ENCODE data around the gene YTHDF1. TPM values are rescaled to one million over a fixed set of nuclear protein-coding genes. Genes with fewer than 3 reads are reported as not detected.

The YTHDF1 gene
- total RNA-seq, 1 experiment from 2014 or later, result 85.4 TPM

DNA sequence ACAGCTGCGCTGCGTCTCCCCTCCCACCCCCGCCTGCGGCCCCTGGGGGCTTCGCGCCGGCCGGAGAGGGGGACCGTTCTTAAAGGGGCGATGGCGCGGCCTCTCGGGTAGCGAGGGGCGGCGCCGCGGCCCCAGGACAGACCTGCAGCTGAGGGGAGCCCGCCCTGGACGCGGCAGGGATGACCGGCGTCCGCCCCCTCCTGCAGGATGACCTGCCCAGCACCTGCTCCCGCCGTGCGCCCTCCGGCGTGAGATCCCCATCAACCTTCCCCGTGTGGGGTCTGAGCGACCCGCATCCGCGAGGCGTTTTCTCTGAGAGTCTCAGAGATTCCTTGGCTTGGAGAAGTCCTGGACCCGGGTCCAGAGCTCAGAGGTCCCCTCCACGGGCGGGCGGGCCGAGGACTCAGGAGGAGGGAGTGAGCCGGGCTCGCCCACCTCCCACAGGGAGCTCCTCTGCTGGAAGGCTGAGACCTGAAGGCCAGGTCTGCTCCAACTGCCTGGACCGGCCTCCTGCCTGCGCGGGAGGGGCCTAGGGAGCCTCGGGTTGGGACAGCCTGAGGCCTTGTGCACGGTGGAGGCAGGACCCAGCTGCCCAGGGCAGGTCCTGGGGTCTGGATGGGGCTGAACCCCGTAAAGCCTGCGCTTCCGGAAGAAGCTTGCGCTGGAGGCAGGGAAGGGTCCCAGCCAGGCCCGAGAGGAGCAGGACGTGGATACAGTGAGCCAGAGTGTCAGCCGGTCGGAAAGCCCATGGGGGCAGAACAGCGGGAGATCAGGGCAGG is 38.9 kb upstream of the YTHDF1 start:
- H4K91ac ChIP-seq (ENCODE audit: insufficient read length, low read depth, low read length), result no peak overlapping the region
- no peaks in the 10 kb centered on the region for H3K4me1 ChIP-seq (ENCODE audit: insufficient read depth, low read length)
- H2BK5ac ChIP-seq (ENCODE audit: insufficient read length, low read length), result no peak overlapping the region
- Mint-ChIP-seq H3K27me3 (ENCODE audit: low read depth) (peaks cover 61% of the 10 kb centered on the region), H3K27ac (no peak overlapping the region), H3K4me1 (peaks cover 27 to 31% of the 10 kb centered on the region in 2 experiments), H3K36me3 (ENCODE audit: insufficient read depth in 1 of 3, low read depth in 3 of 3) (0 out of 7 replicates have a peak, but pooled peaks cover 0 to 4% (median 0%) of the 10 kb centered on the region in 3 experiments), H3K9me3 (peaks cover 2 to 5% of the 10 kb centered on the region in 2 experiments; a peak in 3 of 5 replicates), H3K4me3 (peak overlapping the region; percentile 67 to 87)
- no CpG with 5 or more reads among the region's 56 CpGs for WGBS (ENCODE audit: extremely low coverage, insufficient read length, low lambda C conversion rate)
- H3K27me3 ChIP-seq (ENCODE audit: insufficient read depth, low read length), result peaks cover 4% of the 10 kb centered on the region; the same call in 1 of the 2 replicates
- no peak overlapping the region for H2BK20ac ChIP-seq (ENCODE audit: low read depth, low read length, poor library complexity, severe bottlenecking)
- peak; percentile 71 for DNase-seq
- H3K27ac ChIP-seq (ENCODE audit: insufficient read length, low read depth, low read length), result no peak overlapping the region
- H3K79me1 ChIP-seq (ENCODE audit: insufficient read depth, low read depth, low read length, poor library complexity, severe bottlenecking), result no peaks in the 10 kb centered on the region
- no peaks in the 10 kb centered on the region for H3K79me2 ChIP-seq (ENCODE audit: insufficient read depth, low read length)
- peaks cover 15% of the 10 kb centered on the region for H3K23me2 ChIP-seq (ENCODE audit: insufficient read length, low read depth, low read length, poor library complexity, severe bottlenecking)
- peak overlapping the region; percentile 58 for H3K4me2 ChIP-seq (ENCODE audit: insufficient read depth, insufficient read length, low read length)
- no peaks in the 10 kb centered on the region for H3K9me3 ChIP-seq (ENCODE audit: control insufficient read depth, low read depth, low read length)
- H4K8ac ChIP-seq (replicated peaks; ENCODE audit: insufficient read length, low read depth, low read length), result no peak overlapping the region
- H3K18ac ChIP-seq (ENCODE audit: insufficient read length, low read depth, low read length), result no peak overlapping the region
- no peak overlapping the region for H3K23ac ChIP-seq (ENCODE audit: insufficient read length, low read depth, low read length)
- H3K4ac ChIP-seq (ENCODE audit: low read depth, low read length), result no peak overlapping the region
- H4K5ac ChIP-seq (ENCODE audit: insufficient read length, low read depth, low read length), result no peak overlapping the region
- no peak overlapping the region for H3K9ac ChIP-seq (ENCODE audit: extremely low read depth, insufficient read length, low read length)
- TF ChIP-seq, protein P1, sequence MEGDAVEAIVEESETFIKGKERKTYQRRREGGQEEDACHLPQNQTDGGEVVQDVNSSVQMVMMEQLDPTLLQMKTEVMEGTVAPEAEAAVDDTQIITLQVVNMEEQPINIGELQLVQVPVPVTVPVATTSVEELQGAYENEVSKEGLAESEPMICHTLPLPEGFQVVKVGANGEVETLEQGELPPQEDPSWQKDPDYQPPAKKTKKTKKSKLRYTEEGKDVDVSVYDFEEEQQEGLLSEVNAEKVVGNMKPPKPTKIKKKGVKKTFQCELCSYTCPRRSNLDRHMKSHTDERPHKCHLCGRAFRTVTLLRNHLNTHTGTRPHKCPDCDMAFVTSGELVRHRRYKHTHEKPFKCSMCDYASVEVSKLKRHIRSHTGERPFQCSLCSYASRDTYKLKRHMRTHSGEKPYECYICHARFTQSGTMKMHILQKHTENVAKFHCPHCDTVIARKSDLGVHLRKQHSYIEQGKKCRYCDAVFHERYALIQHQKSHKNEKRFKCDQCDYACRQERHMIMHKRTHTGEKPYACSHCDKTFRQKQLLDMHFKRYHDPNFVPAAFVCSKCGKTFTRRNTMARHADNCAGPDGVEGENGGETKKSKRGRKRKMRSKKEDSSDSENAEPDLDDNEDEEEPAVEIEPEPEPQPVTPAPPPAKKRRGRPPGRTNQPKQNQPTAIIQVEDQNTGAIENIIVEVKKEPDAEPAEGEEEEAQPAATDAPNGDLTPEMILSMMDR (conservative IDR thresholded peaks at IDR 0.05), result peak; percentile 49
- no peak overlapping the region for H2BK15ac ChIP-seq (ENCODE audit: low read depth, low read length)
- no peaks in the 10 kb centered on the region for H4K20me1 ChIP-seq (ENCODE audit: control insufficient read depth, insufficient read depth, insufficient read length)
- no peak overlapping the region for H3K14ac ChIP-seq (ENCODE audit: insufficient read depth, low read length)
- H3T11ph ChIP-seq (ENCODE audit: low read length), result no peak overlapping the region
- H2BK12ac ChIP-seq (ENCODE audit: insufficient read length, low read depth, low read length), result no peak overlapping the region
- H2AFZ ChIP-seq (ENCODE audit: low read length), result no peak overlapping the region
- no peak overlapping the region for H2BK120ac ChIP-seq (ENCODE audit: low read depth, low read length, poor library complexity, severe bottlenecking)
- H2AK5ac ChIP-seq (ENCODE audit: insufficient read length, low read length), result no peak overlapping the region
- H3K56ac ChIP-seq (ENCODE audit: insufficient read length, low read depth, low read length), result no peak overlapping the region
